ENCODE measurements around the gene SEZ6L.
A peak's percentile ranks its signal among the peaks of the same experiment; 100 is the strongest.

The SEZ6L gene

GRCh38 chr22:26302726-26303125 lies 133.5 kb downstream of the SEZ6L start:
- DNase-seq (ENCODE audit: low spot score): no peak

- no peak for DNase-seq (ENCODE audit: low spot score)
Measured at GRCh38 chr22:26303475-26303874, 134.2 kb downstream of the SEZ6L start.

DNA sequence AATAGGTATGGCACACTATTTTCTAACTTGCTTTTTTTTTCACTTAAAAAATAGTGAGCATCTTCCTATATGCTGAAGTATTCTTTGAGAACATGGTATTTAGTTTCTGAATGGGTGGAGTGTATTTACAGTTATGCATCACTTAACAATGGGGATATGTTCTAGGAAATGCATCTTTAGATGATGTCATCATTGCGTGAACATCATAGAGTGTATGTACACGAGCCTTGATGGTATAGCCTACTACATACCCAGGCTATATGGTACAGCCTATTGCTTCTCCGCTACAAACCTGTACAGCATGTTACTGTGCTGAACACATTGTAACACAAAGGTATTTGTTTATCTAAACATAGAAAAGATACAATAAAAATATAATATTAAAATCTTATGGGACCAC lies 135.5 kb downstream of the SEZ6L start:
- DNase-seq (ENCODE audit: low spot score): no peak

DNA sequence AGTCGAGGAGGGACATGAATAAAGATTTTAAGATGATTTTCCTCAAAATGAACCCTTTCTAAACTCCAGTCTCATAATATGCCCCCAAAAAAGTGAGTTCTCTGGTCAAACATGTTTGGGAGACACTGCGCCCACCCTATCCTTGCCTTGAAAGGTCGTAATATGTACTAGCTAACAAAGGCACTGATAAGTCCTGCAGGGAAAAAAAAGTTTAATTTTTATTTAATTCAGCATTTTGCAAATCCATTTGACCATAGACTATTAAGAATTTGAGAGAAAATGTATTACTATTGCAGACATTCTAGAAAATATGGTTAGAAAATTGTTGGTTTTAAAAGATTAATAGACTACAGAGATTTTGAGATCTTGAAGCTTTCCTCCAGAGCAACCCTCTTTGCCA lies 139.2 kb downstream of the SEZ6L start:
- no peak for DNase-seq (ENCODE audit: low spot score)

GRCh38 chr22:26310616-26311015 lies 141.4 kb downstream of the SEZ6L start:
- DNase-seq (ENCODE audit: low spot score): no peak

- no peak for DNase-seq (ENCODE audit: low spot score)
Measured at GRCh38 chr22:26313291-26313690, 144.0 kb downstream of the SEZ6L start.

- DNase-seq (ENCODE audit: low spot score): no peak
Measured at GRCh38 chr22:26314171-26314570, 144.9 kb downstream of the SEZ6L start.

- no peak for DNase-seq (ENCODE audit: low spot score)
Measured at GRCh38 chr22:26314656-26315055, 145.4 kb downstream of the SEZ6L start.

DNA sequence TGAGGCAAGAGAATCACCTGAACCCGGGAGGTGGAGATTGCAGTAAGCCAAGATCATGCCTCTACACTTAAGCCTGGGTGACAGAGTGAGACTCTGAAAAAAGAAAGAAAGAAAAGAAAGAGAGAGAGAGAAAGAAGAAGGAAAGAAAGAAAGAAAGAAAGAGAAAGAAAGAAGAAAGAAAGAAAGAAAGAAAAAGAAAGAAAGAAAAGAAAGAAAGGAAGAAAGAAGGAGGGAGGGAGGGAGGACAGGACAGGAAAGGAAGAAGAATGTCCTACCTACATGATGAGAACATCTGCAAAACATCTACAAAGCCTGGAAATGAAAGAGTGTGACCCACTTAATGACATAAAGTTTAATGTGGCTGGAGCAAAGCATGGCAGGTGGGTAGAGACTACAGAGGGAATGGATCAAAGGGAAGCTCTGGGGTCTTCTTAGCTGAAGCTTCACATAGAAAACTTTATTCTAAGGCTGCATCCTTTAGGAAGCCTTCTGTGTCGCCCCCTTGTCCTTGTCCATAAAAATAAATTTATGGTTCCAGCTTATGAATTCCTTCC lies 147.5 kb downstream of the SEZ6L start:
- no peak for DNase-seq (ENCODE audit: low spot score)

DNA sequence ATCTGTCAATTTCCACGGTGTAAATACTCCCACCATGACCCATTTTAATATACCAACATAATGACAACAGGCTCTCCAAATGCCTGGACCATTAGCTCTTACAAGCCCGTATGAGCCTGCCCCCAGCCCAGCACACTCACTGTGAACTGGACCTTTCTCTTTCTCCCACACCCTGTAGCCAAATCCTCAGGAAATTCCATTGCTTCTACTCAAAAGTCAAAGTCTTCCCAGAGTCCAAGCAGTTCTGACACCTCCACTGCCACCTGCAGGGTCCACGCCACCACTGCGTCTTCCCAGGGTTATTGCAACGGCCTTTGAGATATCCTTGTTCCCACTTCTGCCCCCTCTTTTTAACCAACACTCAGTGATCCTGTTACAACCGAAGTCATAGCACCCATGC lies 149.7 kb downstream of the SEZ6L start:
- peak; percentile 45 for DNase-seq (ENCODE audit: low spot score)

DNA sequence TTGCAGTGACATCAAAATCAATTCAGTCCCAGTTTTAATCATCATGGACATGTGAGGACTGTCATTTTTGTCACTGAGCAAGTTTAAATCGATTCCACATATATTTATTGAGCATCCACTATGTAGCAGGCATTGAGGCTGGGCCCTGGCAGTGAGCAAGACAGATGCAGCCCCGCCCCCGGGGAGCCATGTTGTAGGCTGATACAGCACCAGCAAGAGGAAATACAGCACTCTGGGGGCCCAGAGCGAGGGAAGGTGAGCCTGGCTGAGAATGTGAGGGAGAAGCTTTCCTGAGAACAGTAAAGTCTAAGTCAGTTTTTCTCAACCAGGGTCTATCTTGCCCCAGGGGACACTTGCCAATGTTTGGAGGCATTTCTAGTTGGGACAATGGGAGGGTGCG lies 151.2 kb downstream of the SEZ6L start:
- no peak for DNase-seq (ENCODE audit: low spot score)

DNA sequence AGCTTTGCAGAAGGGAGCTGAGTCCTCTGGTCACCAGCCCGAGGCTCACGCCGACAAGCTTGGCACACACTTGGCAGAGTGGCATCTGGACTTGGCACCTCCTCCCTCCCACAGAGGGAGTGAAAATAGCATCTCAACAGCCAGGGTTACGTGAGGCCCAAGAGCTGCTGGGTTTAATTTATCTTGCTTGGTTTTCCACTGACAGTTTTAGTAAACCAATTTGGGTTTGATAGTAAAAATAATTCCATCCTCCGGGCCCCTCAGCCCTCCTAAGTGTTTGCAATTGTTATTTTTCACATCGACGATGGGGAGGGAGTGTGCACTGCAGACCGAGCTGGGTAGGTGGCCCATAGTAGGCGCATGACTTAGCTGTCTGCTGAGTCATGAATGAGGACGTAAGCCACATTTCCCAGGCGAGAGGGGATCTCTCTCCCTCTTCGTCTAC lies 152.2 kb downstream of the SEZ6L start:
- DNase-seq (ENCODE audit: low spot score): peak; percentile 74

GRCh38 chr22:26322179-26322905 lies 153.1 kb downstream of the SEZ6L start:
- DNase-seq (ENCODE audit: low spot score): peak; percentile 90

- no peak for DNase-seq (ENCODE audit: low spot score)
Measured at GRCh38 chr22:26323013-26323412, 153.8 kb downstream of the SEZ6L start.

GRCh38 chr22:26324150-26324549 lies 154.9 kb downstream of the SEZ6L start:
- no peak for DNase-seq (ENCODE audit: low spot score)

- no peak for DNase-seq (ENCODE audit: low spot score)
Measured at GRCh38 chr22:26325641-26326040, 156.4 kb downstream of the SEZ6L start.

DNA sequence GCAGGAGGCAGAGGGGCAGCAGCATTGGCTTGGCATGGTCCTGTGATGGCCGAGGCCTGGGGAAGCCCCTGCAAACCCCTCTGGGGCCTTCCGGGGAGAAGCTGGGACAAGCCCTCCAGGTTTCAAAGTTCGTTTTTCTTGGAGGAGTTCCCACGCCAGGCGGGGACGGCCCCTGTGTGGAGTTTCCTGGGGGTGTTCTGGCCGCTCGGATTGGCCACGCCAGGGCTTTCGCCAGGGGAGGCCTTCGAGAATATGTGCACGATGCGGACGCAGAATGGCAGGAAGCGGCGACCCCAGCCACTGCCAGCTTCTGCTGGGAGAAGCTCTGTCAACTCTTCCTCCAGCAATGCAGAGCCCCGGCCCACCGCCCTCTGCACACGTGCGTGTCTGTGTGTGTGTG lies 157.5 kb downstream of the SEZ6L start:
- DNase-seq (ENCODE audit: low spot score): no peak

DNA sequence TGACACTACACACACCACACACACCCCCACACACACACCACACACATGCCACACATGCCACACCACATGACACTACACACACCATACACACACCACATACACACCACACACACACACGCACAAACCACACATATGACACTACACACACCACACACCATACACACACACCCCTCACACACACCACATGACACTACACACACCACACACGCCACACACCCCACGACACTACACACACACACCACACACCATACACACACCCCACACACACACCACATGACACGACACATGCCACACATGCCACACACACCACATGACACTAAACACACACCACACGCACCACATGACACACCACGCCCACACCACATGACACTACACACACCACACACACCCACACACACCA lies 158.0 kb downstream of the SEZ6L start:
- DNase-seq (ENCODE audit: low spot score): no peak

GRCh38 chr22:26328221-26328620 lies 159.0 kb downstream of the SEZ6L start:
- DNase-seq (ENCODE audit: low spot score): no peak

- DNase-seq (ENCODE audit: low spot score): peak; percentile 79
Measured at GRCh38 chr22:26330971-26331625, 161.8 kb downstream of the SEZ6L start.

DNA sequence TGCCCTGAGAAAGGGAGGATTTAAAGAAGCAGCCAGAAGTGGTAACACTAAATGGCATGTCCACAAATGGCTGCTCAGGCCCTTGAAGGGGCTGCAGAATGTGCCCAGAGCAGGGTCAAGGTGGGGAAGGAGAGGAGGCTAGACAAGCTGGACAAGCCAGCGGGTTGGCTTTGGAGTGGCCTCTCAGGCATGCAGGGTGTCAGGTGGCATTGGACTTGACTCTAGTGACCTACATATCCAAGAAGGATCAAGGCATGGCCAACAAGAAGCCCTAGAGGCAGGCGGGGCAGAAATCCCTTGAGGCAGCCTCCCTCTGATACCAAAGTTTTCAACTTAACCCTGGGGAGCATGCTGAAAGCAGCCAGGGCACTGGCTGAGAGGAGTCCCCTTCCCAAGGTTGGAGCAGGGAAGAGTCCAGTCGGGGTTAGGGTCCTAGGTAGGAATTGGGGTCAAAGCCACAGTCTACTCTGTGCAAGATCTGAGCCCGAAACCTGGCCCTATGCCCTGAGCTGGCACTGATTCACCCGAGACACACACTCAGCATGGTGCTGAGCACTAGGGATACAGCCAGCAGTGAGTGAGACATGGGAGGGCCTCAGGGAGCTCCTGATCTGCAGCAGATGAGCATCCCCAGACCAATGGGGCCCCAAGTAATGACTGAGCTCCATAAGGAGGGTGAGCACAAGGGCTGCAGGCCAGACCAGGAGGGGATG lies 164.0 kb downstream of the SEZ6L start:
- no peak for DNase-seq (ENCODE audit: low spot score)

- DNase-seq (ENCODE audit: low spot score): no peak
Measured at GRCh38 chr22:26334232-26334631, 165.0 kb downstream of the SEZ6L start.

GRCh38 chr22:26336773-26337172 lies 167.5 kb downstream of the SEZ6L start:
- DNase-seq (ENCODE audit: low spot score): no peak

Measured in GM03348 (cell line).